Germinal center (tissue), 1 donor: ENCODE data around the gene ZNF205.
A peak's percentile ranks its signal among the peaks of the same experiment; 100 is the strongest.
"Not testable (repeated sequence)": the region's sequence is repeated elsewhere in the genome, so short reads cannot be mapped to it uniquely, and the experiment has no call there.

Experiments
- DNase-seq: peaks from one replicate; pipeline ENCODE4 v3.0.0; 2012; ENCODE audit warnings: mixed read lengths, low spot score

ZNF205 gene

GRCh38 chr16:3112058-3112880, at the start of gene ZNF205:
Gene ZNF205, plus strand, starts transcription at chr16:3112586. Its CDS starts 845 bp downstream, at chr16:3113431.
- DNase-seq: no peak

DNA sequence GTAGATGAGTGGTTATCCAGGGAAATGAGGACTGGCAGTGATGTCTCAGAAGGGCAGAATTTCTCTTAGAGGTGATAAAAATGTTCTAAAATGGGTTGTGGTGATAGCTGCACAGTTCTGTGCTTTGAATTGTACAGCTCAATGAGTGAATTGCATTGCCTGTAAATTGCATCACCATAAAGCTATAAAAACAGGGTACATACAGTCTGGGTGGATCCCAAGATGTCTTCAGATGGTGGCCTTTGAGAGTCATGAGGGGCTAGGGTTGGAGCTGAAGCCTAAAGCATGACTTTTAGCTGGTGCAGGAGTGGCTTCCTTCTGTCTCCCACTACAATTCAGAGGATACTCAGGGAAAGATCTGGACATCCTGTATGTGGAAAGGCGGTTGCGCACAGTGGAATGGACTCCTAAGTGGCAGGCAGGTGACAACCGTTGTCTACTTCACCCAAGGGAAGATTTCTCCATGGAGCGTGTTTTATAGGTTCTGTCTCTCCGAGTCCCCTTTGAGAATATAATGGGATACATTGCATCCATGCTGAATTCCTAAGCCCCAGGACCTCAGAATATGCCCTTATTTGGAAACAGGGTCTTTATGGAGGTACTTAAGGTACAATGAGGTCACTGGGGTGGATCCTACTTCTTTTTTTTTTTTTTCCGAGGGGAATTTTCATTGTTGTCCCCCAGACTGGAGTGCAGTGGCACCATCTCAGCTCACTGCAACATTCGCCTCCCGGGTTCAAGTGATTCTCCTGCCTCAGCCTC, 48.6 kb upstream of the ZNF205 start:
- no peak for DNase-seq

DNA sequence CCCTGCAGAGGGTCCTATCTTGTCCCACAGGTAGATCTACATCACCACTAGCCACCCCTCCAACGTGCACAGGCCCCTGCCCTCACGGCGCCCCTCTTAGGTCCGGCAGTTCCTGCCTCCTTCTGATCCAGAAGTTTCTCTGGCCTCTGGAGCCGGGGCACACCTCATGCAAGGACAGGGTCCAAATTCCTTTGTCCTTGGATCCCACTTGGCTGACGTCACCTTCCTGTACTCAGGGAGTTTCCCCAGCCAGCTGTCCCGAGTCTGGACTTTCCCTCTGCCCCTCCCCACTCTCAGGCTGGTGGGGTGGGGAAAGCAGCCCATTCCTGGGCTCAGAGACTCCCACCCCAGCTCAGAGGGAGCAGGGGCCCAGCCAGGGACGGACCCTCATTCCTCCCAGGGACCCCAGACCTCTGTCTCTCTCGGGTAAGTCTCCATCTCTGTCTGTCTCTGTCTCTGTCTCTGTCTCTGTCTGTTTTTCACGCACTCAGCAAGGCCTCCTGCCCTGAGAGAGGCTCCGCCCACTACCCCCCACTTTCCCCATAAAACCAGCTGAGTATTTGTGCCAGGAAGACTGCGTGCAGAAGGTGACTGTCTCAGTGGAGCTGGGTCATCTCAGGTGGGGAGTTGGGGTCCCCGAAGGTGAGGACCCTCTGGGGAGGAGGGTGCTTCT, 47.2 kb upstream of the ZNF205 start, which contains the start of gene IL32:
IL32 (plus strand) TSS at position 572 of the 673 bp plus-strand sequence. CDS start 172 bp downstream, outside the sequence.
- DNase-seq: no peak

GRCh38 chr16:3065742-3066439, 46.5 kb upstream of the ZNF205 start:
- no peak for DNase-seq

- no peak for DNase-seq
Measured at GRCh38 chr16:3066440-3066748, 46.0 kb upstream of the ZNF205 start.

DNA sequence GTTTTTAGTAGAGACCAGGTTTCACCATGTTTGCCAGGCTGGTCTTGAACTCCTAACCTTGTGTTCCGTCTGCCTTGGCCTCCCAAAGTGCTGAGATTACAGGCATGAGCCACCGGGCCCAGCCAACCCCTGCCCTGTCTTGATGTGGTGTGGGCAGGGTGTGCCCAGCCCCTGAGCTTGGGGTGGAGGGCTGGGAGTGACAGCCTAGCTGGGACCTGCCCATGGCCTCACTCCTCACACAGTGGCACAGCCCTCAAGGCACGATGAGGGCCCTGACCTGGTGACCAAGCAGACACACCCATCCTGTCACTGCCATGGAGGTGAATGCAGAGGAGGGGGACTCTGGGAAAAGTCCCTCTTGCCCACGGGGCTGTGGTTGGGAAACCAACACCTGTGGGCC, 43.9 kb upstream of the ZNF205 start:
- no peak for DNase-seq

GRCh38 chr16:3069146-3069545, 43.2 kb upstream of the ZNF205 start:
- DNase-seq: not testable (repeated sequence)

GRCh38 chr16:3070608-3071111, 41.7 kb upstream of the ZNF205 start:
- DNase-seq: no peak

GRCh38 chr16:3071655-3072054, 40.7 kb upstream of the ZNF205 start:
- no peak for DNase-seq

DNA sequence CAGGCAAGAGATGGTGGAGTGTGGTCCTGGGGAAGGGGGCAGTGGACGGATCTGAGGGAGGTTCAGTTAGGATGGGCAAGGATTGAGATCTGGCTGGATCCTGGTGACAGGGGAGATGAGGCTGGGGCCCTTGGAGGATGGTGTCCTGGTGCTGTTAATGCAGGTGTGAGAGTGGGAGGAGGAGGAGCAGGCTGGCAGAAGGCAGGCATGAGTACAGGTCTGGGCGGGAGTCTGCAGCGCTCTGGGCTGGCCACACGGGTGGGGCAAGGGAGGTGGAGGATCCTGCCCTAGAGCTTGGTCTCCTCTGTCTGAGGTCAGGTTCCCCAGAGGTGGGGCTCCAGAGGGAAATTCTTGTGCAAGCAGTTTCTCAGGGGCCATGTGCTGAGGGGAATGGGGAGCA, 40.2 kb upstream of the ZNF205 start:
- DNase-seq: not testable (repeated sequence)

GRCh38 chr16:3072576-3073263, 39.7 kb upstream of the ZNF205 start:
- not testable (repeated sequence) for DNase-seq

- no peak for DNase-seq
Measured at GRCh38 chr16:3073448-3073847, 38.9 kb upstream of the ZNF205 start.

- peak; percentile 37 for DNase-seq
Measured at GRCh38 chr16:3074860-3075522, 37.4 kb upstream of the ZNF205 start.

DNA sequence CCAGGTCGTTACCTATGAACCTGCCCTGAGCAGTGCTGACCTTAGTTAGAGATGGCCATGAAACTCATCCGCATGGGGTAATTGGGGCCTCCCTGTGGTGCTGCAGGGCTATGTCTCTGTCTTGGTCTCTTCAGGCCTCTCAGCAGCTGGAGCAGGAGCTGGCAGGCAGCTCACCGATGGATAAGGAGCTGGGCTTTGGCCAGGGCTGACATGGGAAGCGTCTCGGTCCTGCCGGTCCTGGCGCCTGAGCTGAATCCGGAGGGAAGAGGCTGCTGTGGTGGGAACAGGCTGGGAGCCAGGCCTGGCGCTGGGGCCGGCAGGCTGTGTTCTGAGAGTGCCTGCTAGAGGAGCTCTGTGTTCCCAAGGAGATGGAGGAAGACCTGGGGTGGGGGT, 36.9 kb upstream of the ZNF205 start:
- DNase-seq: no peak

GRCh38 chr16:3075946-3076345, 36.4 kb upstream of the ZNF205 start:
- not testable (repeated sequence) for DNase-seq

GRCh38 chr16:3076577-3076976, 35.8 kb upstream of the ZNF205 start:
- no peak for DNase-seq

- no peak for DNase-seq
Measured at GRCh38 chr16:3080024-3080423, 32.4 kb upstream of the ZNF205 start.

DNA sequence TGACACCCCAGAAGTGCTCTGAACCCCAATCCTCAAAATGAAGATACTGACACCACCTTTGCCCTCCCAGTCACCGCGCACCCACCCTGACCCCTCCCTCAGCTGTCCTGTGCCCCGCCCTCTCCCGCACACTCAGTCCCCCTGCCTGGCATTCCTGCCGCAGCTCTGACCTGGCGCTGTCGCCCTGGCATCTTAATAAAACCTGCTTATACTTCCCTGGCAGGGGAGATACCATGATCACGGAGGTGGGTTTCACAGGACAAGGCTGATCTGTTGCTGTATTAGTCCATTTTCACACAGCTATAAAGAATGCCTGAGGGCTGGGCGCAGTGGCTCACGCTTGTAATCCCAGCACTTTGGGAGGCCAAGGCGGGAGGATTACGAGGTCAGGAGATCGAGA, 30.4 kb upstream of the ZNF205 start:
- DNase-seq: not testable (repeated sequence)

- DNase-seq: not testable (repeated sequence)
Measured at GRCh38 chr16:3083408-3083807, 29.0 kb upstream of the ZNF205 start.

- DNase-seq: no peak
Measured at GRCh38 chr16:3084491-3084890, 27.9 kb upstream of the ZNF205 start.
